ENCODE measurements around the gene ARID5B. TPM values are rescaled to one million over a fixed set of nuclear protein-coding genes. Genes with fewer than 3 reads are reported as not detected.

The ARID5B gene
- total and polyA plus RNA-seq, 2 experiments from 2014 or later, result 1.3 to 1.6 TPM

GRCh38 chr10:61994405-61995219, 93.1 kb downstream of the ARID5B start (continued):
- TF ChIP-seq, protein P1, sequence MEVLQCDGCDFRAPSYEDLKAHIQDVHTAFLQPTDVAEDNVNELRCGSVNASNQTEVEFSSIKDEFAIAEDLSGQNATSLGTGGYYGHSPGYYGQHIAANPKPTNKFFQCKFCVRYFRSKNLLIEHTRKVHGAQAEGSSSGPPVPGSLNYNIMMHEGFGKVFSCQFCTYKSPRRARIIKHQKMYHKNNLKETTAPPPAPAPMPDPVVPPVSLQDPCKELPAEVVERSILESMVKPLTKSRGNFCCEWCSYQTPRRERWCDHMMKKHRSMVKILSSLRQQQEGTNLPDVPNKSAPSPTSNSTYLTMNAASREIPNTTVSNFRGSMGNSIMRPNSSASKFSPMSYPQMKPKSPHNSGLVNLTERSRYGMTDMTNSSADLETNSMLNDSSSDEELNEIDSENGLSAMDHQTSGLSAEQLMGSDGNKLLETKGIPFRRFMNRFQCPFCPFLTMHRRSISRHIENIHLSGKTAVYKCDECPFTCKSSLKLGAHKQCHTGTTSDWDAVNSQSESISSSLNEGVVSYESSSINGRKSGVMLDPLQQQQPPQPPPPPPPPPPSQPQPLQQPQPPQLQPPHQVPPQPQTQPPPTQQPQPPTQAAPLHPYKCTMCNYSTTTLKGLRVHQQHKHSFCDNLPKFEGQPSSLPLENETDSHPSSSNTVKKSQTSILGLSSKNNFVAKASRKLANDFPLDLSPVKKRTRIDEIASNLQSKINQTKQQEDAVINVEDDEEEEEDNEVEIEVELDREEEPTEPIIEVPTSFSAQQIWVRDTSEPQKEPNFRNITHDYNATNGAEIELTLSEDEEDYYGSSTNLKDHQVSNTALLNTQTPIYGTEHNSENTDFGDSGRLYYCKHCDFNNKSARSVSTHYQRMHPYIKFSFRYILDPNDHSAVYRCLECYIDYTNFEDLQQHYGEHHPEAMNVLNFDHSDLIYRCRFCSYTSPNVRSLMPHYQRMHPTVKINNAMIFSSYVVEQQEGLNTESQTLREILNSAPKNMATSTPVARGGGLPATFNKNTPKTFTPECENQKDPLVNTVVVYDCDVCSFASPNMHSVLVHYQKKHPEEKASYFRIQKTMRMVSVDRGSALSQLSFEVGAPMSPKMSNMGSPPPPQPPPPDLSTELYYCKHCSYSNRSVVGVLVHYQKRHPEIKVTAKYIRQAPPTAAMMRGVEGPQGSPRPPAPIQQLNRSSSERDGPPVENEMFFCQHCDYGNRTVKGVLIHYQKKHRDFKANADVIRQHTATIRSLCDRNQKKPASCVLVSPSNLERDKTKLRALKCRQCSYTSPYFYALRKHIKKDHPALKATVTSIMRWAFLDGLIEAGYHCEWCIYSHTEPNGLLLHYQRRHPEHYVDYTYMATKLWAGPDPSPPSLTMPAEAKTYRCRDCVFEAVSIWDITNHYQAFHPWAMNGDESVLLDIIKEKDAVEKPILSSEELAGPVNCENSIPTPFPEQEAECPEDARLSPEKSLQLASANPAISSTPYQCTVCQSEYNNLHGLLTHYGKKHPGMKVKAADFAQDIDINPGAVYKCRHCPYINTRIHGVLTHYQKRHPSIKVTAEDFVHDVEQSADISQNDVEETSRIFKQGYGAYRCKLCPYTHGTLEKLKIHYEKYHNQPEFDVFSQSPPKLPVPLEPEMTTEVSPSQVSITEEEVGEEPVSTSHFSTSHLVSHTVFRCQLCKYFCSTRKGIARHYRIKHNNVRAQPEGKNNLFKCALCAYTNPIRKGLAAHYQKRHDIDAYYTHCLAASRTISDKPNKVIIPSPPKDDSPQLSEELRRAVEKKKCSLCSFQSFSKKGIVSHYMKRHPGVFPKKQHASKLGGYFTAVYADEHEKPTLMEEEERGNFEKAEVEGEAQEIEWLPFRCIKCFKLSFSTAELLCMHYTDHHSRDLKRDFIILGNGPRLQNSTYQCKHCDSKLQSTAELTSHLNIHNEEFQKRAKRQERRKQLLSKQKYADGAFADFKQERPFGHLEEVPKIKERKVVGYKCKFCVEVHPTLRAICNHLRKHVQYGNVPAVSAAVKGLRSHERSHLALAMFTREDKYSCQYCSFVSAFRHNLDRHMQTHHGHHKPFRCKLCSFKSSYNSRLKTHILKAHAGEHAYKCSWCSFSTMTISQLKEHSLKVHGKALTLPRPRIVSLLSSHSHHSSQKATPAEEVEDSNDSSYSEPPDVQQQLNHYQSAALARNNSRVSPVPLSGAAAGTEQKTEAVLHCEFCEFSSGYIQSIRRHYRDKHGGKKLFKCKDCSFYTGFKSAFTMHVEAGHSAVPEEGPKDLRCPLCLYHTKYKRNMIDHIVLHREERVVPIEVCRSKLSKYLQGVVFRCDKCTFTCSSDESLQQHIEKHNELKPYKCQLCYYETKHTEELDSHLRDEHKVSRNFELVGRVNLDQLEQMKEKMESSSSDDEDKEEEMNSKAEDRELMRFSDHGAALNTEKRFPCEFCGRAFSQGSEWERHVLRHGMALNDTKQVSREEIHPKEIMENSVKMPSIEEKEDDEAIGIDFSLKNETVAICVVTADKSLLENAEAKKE (CRISPR knock-in tag; IDR thresholded peaks at IDR 0.05), result no peak
- TF ChIP-seq JUNB (IDR thresholded peaks at IDR 0.05; ENCODE audit: unreplicated experiment) (no peak), EZH2phosphoT487 (IDR thresholded peaks at IDR 0.05; ENCODE audit: unreplicated experiment) (no peak), STAT1 (IDR thresholded peaks at IDR 0.05; ENCODE audit: unreplicated experiment) (no peak), POLR2AphosphoS5 (IDR thresholded peaks at IDR 0.05; ENCODE audit: low read depth) (no peak), EZH2 (IDR thresholded peaks at IDR 0.05; ENCODE audit: low read depth, unreplicated experiment) (no peak)
- TF ChIP-seq, protein P2, sequence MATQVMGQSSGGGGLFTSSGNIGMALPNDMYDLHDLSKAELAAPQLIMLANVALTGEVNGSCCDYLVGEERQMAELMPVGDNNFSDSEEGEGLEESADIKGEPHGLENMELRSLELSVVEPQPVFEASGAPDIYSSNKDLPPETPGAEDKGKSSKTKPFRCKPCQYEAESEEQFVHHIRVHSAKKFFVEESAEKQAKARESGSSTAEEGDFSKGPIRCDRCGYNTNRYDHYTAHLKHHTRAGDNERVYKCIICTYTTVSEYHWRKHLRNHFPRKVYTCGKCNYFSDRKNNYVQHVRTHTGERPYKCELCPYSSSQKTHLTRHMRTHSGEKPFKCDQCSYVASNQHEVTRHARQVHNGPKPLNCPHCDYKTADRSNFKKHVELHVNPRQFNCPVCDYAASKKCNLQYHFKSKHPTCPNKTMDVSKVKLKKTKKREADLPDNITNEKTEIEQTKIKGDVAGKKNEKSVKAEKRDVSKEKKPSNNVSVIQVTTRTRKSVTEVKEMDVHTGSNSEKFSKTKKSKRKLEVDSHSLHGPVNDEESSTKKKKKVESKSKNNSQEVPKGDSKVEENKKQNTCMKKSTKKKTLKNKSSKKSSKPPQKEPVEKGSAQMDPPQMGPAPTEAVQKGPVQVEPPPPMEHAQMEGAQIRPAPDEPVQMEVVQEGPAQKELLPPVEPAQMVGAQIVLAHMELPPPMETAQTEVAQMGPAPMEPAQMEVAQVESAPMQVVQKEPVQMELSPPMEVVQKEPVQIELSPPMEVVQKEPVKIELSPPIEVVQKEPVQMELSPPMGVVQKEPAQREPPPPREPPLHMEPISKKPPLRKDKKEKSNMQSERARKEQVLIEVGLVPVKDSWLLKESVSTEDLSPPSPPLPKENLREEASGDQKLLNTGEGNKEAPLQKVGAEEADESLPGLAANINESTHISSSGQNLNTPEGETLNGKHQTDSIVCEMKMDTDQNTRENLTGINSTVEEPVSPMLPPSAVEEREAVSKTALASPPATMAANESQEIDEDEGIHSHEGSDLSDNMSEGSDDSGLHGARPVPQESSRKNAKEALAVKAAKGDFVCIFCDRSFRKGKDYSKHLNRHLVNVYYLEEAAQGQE (IDR thresholded peaks at IDR 0.05; ENCODE audit: unreplicated experiment), result no peak

Data from GM23338 (cell line).